NCI-H2081 treated with DMSO at 0.1 percent for 48 hours (cell line): ENCODE data around the gene SLC32A1.

Source experiments
- DNase-seq: peaks from one replicate; lab custom pipeline; 2025; lab: John Stamatoyannopoulos, UW

SLC32A1 gene

DNA sequence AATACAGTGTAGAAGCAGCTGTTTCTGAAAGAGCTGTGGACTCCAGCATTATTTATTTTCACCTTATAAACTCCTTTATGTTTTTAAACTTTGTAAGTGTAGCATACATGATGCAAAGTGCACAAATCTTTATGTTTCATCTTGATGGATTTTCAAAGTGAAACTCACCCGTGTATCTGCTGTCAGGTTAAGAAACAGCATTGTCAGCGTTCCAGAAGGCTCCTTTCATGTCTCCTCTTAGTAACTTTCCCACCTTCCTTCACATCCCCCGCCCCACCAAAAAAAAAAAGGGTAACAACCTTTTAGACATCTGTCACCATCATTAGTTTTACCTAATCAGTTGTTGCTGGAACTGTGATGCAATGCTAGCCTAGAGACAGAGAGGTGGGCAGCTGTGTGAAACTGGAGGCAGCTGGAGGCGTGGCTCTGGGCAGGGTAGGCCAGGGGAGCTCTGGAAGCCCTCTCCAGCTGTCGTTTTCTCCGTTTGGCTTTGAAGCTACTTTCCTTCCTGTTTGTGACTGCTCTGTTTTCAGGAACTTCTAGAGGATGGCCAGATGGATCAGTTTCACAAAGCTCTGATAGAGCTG, 31.1 kb downstream of the SLC32A1 start:
- no peak for DNase-seq

DNA sequence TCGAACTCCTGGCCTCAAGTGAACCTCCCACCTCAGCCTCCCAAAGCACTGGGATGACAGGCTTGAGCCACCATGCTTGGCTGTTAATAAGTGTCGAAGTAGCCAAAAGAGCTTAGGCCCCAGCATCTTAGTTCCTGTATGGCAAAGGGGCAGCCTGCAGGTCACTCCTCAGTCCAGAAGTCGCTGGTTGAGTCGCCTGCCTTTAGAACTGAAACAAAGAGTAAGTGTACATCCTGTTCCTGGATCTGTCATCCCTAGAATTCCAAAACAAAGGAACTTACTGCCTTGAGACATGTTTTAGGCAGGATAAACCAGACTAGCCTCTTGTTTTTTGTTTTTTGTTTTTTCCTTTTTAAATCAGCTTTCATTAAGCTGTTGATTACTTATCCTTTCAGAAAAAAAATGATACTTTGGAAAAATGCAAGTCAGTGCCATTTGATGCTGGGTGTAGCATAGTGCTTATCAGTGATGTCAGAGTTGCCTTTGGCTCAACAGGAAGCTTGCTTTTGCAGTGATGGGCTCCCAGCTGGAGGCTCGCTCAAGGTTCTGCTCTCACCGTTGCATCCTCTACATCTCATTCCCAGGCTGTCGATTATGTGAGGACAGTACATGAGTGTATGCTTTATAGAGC, 33.0 kb downstream of the SLC32A1 start:
- no peak for DNase-seq

- no peak for DNase-seq
Measured at GRCh38 chr20:38759106-38759505, 34.8 kb downstream of the SLC32A1 start.

DNA sequence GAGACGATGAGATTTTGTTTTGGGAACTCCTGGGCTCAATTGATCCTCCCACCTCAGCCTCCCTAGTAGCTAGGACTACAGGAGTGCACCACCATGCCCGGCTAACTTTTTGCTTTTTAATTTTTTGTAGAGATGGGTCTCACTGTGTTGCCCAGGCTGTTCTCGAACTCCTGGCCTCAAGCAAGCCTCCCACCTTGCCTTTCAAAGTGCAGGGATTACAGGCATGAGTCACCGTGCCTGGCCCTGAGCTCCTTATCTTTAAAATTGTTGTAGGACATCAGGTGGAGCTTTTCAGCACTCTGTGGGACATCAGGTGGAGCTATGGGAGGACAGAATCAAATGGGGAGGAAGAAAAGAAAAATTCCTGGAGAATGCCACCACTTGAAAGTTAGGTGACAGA, 36.7 kb downstream of the SLC32A1 start:
- DNase-seq, result no peak

GRCh38 chr20:38762174-38762573, 37.9 kb downstream of the SLC32A1 start:
- DNase-seq, result no peak

DNA sequence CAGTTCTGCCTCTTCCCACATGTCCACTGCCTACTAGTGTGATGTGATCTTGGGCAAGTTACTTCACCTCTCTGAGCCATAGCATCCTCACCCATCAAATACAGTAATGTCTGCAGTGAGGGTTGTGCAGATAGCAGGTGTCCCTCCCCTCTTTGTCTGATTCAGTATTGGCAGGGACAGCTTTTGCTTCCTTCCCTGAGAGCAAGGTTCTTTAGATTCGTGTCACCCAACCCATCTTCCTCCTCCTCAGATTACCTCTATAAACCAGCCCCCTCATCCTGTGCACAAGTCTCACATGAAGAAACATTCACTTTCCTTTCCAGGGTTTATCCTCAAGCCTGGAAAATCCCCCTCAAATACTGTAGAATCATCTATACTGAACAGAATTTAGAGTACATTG, 39.3 kb downstream of the SLC32A1 start:
- DNase-seq, result no peak

GRCh38 chr20:38764567-38765318, 40.5 kb downstream of the SLC32A1 start:
- no peak for DNase-seq

DNA sequence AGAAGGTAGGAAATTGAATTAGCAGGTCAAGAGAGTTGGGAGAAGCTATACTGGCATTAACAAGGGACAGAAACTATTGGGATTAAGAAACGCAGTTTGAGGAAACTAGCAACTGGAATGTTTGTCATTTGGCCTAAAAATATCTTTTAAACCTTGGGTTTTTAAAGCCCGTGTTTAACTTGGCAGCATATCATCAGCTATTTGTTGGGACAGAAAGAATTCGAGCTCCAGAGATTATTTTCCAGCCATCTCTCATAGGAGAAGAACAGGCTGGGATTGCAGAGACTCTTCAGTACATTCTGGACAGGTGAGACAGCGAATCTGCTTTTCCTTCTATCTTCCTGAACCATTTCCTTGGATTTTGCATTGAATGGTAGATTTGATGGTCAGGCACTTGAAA, 41.8 kb downstream of the SLC32A1 start:
- no peak for DNase-seq

- no peak for DNase-seq
Measured at GRCh38 chr20:38769376-38770295, 45.4 kb downstream of the SLC32A1 start.

- DNase-seq, result no peak
Measured at GRCh38 chr20:38770546-38770945, 46.3 kb downstream of the SLC32A1 start.

- no peak for DNase-seq
Measured at GRCh38 chr20:38770970-38771369, 46.7 kb downstream of the SLC32A1 start.

DNA sequence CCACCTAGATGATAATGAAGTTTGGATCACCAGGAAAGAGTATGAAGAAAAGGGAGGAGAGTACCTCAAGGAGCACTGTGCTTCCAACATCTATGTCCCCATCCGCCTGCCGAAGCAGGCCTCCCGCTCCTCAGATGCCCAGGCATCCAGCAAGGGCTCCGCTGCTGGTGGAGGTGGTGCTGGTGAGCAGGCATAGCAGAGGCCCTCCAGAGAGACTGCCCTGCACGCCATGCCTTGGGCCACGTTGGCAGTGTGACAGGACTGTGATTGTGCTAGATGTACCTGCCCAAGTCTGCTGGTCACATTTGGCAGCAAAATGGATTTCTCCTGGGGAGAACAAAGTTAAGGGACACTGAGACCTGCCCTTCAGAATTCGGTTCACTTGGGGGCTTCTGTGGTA, 47.3 kb downstream of the SLC32A1 start:
- no peak for DNase-seq

DNA sequence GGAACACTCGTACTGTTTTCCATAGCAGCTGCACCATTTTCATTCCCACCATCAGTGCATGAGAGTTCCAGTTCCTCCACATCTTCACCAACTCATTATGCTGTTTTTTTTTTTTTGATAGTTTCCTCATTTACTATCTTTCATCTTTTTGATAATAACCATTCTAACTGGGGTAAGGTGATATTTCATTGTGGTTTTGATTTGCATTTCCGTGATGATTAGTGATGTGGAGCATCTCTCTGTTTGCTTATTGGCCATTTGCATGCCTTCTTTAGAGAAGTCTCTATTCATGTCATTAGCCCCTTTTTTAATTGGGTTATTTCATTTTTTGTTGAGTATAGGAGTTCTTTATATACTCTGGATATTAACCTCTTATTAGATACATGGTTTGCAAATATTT, 49.9 kb downstream of the SLC32A1 start:
- DNase-seq, result no peak

- DNase-seq, result no peak
Measured at GRCh38 chr20:38776363-38776762, 52.1 kb downstream of the SLC32A1 start.
